ENCODE results near the gene HSPE1. TPM values are rescaled to one million over a fixed set of nuclear protein-coding genes. Genes with fewer than 3 reads are reported as not detected.
"Not testable (repeated sequence)": the region's sequence is repeated elsewhere in the genome, so short reads cannot be mapped to it uniquely, and the experiment has no call there.

HSPE1 gene
- total RNA-seq: 80.5 TPM

DNA sequence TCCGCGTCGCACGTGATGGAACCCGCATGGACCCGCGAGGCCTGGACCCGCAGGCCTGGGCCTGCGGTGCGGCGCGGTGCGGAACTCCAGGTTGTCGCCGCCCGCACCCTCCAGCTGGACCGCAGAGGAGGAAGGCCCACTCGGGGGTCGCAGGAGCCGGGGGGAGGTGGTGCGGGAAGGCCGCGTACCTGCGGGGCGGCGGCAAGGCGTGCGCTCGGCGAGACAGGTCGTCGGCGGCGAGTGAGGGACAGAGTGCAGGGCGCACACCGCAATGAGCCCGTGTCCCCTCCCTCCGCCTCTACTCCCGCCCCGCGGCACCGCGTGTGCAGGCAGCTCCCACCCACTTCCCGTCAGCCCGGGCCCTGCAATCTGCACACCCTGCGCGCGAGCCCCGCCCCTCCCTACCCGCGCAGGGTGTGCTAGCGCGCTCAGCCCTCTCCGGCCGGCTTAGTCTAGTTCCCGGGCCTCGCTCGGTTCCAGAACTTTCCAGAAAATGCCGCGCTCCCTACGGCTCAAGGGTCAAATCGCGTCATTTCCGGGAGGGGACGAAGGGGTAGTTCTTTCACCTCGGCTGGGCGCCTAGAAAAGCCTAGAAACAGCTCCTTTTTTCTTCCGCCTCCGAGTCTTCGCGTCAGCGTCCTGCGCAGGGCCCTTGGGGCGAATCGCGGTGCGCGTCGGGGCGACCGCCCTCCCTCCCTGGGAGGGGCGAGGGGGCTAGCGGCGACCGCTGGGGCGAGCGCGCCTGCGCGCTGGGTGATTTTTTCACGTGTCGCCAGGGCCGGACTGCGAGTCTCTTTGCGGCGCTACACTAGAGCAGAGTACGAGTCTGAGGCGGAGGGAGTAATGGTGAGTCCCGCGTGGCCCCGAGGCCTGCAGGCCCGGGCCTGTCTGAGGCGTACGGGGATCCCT, at the start of gene HSPE1, which contains the start of gene HSPD1:
Gene HSPE1, plus strand, starts transcription at position 786 of the 909 bp plus-strand sequence. Its CDS starts 58 bp downstream, at position 844.
Gene HSPD1, minus strand, starts transcription at position 247 of the 909 bp plus-strand sequence. CDS start 992 bp downstream, outside the sequence.
- peak; percentile 99 for DNase-seq

DNA sequence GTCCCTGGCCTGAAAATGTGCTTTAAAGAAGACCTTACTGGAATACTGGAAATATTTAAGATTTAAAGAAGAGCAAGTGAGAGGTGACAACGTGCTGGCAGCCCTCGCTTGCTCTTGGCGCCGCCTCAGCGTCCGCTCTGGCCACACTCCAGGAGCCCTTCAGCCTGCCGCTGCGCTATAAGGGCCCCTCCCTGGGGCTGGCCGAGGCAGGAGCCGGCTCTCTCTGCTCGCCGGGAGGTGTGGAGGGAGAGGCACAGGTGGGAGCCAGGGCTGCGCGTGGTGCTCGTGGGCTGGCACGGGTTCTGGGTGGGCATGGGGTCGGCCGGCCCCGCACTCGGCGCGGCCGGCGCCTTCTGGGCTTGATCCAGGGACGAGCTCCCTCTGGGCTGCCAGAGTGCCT, 49.7 kb upstream of the HSPE1 start:
- no peak for DNase-seq

DNA sequence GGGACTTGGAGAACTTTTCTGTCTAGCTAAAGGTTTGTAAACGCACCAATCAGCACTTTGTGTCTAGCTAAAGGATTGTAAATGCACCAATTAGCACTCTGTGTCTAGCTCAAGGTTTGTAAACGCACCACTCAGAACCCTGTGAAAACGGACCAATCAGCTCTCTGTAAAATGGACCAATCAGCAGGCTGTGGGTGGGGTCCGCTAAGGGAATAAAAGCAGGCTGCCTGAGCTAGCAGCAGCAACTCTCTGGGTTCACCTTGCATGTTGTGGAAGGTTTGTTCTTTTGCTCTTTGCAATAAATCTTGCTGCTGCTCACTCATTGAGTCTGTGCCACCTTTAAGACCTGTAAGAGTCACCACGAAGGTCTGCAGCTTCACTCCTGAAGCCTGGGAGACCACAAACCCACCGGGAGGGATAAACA, 49.2 kb upstream of the HSPE1 start:
- not testable (repeated sequence) for DNase-seq

DNA sequence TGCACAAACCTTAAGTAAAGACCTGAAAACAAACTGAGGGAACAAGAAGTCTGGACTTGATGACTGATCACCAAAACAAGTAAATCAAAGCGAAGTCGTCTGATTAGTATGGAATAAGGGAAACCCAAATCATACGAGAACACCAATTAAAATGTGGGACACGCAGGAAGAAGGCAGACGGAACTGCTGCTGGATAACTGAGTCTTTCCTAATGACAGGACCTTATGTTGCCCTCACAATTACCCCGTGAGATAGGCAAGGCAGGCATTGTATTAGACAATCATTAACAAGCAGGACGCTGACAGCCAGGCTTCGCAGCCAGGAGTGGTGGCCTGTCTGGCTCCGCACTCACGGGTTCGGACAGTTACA, 47.4 kb upstream of the HSPE1 start:
- DNase-seq: no peak

DNA sequence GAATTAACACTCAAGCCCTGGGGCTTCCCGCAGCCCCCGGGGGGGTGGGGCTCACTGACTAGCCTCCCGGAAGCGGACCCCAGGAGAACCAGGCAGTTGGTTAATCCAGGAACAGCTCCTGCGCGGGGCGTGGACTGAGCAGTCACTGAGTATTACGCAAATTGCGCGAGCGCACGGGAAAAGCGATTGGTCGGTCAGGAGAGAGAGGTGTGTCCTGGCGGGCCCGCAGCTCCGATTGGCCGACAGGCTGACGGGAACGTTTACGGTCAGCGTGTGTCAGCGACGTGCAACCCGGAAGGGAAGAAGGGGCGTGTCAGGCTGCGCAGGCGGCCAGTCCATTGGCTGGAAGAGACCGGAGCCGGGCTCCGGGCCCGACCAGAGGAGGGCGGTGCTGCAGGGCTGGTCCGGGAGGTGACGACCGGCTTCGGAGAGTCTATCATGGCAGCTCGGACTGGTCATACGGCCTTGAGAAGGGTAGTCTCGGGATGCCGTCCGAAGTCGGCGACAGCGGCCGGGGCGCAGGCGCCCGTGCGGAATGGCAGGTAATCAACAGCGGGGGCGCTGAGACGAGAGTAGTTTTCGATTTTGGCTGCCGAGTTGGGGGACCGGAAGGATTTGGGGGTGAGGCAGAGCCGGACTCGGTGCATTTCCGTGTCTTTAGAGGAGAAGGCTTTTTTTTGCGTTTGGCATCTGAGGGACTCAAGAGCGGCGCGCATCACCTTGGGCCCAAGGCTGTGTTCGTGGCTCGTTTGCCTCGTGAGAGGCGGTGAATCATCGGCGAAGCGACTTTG, 46.9 kb upstream of the HSPE1 start, which contains the start of gene COQ10B:
Gene COQ10B, plus strand, starts transcription at position 430 of the 791 bp plus-strand sequence. Its CDS starts 9 bp downstream, at position 439.
- DNase-seq: peak; percentile 100

DNA sequence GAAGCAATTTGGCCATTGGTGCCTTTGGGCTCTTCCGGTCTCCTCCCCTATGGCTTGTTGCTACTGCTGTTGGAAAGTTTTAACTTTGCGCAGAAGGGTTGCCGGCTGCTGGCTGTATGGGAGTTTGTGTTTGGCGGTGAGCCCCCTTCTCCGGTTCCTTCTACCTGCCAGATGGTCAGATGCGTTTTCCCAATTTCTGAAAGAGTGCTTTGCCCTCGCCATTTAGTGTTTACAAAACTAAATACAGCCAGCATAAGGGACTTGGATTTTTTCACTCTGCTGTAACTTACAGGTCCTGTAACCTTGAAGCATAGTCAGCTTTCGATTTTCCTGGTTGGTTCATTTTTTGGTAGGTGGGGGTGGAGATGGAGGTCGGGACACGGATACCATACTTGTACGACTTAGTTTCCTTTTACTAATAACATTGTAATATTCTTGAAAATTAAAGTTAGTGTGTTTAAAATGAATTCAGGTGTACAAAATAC, 46.2 kb upstream of the HSPE1 start:
- peak; percentile 84 for DNase-seq

DNA sequence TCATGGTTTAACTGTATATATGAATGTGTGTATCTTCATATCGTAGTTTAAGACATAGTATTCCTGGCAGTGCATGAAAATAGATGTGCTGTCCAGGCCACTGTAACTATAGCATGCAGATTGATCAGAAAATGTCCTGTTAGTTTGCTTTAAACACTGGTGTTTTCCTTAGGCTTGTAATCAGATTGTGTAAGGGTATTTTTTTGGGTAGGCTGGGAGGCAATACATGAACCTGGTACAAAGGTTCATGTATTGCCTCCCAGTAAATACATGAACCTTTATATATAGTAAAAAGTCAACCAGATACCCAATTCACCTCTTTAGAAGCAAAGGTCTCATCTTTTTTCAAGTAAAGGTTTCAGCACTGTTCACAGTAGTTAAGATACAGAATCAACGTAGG, 45.3 kb upstream of the HSPE1 start:
- no peak for DNase-seq

DNA sequence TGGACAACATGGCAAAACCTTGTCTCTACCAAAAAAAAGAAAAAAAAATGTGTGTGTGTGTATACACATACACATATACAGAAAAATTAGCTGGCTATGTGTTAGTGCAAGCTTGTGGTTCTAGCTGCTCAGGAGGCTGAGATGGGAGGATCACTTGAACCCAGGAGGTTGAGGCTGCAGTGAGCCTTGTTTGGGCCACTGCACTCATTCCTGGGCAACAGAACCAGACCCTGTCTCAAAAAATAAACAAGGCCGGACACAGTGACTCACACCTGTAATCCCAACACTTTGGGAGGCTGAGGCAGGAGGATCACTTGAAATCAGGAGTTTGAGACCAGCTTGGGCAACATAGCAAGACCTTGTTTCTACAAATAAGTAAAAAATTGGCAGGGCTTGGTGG, 44.8 kb upstream of the HSPE1 start:
- no peak for DNase-seq

DNA sequence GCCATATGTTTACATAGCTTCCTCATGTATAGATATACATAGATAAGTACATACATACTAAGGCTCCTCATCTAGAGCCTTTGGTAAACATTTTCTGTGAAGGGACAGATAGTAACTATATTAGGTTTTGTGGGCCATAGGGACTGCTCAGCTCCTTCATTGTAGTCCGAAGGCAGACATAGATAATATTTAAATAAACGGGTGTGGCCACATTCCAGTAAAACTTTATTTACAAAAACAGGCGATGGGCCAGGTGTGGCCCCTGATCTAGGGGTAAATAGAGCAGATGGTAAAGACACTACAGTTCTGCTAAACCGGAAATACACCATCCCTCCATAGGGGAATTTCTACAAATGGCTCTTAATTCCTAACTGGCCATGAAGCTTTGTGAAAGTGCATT, 39.5 kb upstream of the HSPE1 start:
- DNase-seq: no peak

DNA sequence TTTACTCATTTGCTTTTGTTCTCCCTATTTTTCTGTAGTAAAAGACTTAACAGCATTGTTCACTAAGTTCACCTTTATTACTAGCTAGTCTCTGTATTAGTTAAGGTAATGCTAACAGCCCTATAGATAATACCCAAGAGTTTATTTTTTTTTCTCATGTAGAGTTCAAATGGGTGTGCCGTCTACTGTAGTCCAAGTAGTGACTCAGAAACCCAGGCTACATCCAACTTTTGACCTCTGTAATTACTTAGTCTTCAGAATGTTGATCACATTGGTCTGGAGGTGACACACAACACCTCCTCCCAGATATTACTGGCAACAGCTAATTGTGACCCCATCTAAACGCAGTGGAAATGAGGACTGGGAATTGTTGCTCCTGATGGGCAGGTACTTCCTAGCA, 39.1 kb upstream of the HSPE1 start:
- no peak for DNase-seq

DNA sequence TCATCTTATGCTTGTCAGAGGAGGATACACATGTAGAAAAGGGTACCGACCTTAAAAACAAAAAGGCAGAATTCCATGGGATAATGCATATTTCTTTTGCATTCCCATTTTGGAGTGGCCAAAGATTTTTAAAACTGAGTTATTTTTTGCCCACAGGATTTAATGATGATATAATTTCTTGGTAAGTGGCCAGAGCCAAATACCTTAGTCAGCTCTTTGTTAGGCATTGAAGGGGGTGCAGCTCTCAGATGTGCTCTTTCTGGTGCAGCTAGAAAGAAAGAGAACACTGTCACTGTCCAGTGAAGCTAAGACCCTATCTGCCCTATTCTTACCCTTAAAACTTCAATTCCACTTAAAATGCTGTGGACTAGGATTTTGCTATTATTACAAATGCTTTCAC, 36.0 kb upstream of the HSPE1 start:
- no peak for DNase-seq

DNA sequence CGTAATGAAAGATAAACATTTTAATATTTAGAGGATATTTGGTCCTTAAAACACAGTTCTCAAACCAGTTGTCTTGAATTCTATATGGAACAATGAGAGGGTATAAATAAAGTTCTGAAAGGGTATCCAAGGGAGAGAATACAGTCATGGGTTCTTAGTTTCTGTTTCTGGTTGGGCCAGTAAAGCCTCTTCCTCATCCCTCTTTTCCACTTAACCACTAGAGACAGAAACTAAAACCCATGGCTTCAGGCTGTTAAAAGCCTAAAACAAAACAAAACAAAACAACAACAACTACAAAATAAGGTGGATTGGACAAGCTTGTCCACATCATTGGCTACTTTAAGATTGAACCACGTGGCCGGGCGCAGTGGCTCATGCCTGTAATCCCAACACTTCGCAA, 28.0 kb upstream of the HSPE1 start:
- no peak for DNase-seq

DNA sequence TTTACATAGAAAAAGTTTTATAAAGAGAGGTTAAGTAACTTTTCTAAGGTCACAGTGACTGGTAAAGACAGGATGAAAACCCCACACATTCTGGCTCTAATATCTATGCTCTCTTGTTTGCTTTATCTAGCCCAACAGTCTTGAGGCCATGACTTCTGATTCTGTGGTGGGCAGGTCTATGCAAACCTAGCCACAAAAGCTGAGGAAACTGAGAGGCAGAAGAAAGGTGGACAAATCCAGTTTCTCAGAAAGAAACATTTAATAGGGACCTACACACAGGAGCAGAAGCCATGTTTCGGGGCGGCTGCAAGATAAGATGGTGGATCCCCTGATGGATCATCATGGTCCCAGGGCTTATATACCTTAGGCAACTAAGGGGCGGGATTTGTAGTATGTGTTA, 22.4 kb upstream of the HSPE1 start:
- no peak for DNase-seq

DNA sequence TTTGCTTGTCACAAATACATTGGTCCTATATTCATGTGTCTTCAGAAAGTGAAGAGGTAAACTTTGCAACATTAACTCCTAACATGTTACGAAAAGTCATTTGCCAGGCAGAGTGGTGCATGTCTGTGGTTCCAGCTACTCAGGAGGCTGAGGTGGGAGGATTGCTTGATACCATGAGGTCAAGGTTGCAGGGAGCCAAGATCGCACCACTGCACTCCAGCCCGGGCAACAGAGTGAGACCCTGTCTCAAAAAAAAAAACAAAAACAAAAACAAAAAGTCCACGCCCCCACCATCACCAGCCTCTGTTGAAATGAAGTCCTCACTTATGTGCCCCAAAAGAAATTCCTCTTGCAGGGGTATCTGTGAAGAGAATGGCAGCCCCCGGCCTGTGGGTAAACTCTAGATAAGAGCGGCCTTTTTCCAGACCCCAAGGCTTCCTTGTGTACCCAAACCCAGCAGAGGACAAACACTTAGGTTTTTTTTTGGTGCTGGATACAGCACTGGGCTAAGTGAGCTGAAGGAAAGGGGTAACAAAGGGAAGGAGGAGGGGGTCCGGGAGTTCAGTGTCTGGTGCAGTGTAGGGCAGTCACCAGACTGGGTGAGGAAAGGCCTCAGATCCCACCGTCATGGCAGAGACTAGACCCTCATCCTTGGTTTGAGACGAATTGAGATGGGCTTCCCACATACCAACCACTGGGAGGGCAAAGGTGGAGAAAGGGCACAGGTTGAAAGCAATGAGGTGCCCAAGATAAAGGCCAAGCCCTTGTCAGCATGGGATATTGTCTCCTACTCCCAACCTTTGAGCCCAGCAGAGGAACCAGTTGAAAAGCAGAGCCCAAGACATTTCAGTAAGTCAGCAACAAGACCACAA, 19.8 kb upstream of the HSPE1 start:
- DNase-seq: no peak

DNA sequence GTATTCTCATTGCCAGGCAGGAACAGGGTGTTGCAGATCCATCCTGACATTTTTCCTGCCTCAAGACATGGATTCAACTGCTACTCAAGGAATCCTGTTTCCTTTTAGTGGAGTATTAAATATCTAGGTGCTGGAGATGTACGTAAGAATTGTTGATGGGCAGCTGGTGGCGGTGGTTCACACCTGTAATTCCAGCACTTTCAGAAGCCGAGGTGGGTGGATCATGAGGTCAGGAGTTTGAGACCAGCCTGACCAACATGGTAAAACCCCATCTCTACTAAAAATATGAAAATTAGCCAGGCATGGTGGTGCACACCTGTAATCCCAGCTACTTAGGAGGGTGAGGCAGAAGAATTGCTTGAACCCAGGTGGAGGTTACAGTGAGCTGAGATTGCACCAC, 15.9 kb upstream of the HSPE1 start:
- not testable (repeated sequence) for DNase-seq

DNA sequence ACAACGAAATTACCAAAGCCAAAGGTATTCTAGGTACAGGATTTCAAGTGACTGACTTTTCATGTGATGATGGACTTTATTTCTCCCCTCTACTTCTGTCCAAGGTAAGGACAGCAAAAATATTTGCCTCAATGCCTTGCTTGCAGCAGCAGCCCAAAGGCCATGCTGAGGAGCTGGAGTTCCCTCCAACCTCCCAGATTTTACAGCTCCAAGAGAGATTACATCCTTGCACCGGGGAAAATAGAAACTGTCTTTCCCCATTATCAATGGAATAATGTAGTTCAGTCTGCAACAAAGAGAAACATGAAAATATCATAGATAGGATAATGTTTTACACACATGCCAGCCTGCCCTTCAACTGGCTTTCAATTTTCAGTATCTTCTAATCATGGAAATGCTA, 14.0 kb upstream of the HSPE1 start:
- DNase-seq: no peak

DNA sequence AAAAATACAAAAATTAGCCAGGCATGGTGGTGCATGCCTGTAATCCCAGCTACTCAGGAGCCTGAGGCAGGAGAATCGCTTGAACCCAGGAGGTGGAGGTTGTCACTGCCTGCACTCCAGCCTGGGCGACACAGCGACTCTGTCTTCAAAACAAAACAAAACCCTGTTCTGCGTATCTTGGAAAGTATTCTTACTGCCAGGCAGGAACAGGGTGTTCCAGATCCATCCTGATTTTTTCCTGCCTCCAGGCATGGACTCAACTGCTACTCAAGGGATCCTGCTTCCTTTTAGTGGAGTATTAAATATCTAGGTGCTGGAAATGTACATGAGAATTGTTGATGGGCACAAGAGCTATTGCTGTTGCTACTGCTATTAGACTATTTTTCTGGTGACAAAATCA, 12.8 kb upstream of the HSPE1 start:
- no peak for DNase-seq

DNA sequence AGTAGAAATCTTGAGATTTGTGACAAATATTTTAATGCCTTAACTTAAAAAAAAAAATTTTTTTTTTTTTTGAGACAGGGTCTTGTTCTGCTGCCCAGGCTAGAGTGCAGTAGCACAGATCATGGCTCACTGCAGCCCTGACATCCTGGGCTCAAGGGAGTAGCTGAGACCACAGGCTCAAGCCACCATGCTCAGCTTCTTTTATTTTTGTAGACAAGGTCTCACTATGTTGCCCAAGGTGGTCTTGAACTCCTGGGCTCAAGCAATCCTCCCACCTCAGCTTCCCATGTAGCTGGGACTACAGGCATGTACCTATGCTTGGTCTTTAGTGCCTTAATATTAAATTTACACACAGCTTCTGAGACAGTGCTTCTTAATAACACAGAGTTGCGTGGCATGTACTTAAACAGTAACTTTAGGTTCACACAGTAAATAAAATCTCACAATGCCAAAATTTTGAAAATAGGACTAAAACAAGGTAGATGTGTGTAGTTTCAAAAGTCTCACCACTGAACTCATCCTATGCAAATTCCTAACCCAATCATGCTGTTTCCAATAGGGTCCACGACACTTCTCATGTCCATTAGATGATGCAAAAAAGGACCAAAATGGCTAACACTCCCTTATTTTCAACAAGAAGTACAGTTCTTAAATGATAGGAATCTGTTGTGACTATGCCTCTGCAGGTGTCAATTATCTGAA, 4.6 kb upstream of the HSPE1 start:
- DNase-seq: no peak

DNA sequence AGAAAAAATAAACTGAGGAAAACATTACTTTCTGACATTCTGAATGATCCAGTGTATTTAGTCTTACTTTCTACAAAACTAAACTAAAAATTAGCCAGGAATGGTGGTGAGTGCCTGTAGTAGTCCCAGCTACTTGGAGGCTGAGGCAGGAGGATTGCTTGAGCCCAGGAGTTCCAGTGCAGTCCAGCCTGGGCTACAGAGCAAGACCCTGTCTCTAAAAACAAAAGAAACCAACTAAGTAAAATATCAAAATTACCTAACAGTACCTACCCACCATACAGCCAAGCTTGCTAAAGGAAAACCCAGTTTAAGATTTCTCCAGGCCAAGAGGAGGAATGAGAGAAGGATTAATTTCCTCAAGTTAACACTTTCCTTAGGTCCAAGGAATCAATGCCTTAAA, 3.5 kb upstream of the HSPE1 start:
- no peak for DNase-seq

DNA sequence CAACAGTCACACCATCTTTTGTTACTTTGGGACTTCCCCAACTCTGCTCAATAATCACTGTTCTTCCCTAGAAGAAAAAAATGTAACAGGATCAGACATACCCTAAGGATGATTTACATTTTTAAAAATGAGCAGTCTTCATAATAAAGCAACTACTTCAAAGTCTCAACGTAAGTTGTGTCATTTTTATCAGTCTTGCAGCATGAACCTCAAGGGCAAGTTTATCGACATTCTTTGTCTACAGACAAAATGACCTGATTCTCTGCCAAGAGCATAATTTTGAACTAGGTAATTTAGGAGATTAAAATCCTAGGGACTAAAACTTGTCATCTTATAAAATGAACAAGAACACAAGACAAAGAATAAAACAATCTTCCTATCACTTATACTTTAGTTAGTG, 2.9 kb upstream of the HSPE1 start:
- no peak for DNase-seq

DNA sequence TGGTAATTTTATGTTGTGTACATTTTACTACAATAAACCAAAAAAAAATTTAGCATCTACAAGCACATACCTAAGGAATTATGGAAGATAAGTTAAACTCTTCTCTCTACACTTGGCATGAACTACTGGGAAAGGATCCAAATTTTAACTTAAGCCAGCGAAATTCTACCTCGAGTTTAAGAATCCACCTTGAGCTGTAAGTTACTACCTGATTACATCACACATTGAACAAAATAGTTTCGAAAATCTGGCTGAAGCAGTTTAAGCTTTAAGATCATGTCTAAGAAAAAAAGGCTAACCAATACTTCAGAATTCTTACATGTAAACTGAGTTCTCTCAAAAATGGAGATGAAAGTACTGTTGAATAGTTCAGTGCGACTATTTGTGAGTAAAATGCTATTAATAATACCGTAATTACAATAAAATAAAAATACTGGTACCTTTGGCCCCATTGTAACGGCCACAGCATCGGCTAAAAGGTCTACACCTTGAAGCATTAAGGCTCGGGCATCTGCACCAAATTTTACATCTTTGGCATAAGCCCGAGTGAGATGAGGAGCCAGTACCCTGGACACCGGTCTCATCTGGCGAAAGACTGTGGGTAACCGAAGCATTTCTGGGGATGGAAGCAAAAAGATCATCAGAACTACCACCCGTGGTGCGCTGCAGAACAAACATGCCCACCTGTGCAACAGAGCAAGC, 1.8 kb upstream of the HSPE1 start:
- no peak for DNase-seq

Data from skin of body (tissue), 2 donors.